Stimulated activated CD4-positive, alpha-beta T cell treated with anti-CD3 and anti-CD28 coated beads, TNF-alpha, amount 100 ng/mL, for 1 hour (primary cell): ENCODE measurements around the gene MAMDC4.
"Not testable (repeated sequence)": the region's sequence is repeated elsewhere in the genome, so short reads cannot be mapped to it uniquely, and the experiment has no call there.

Source experiments
- DNase-seq, 3 donors: peaks; one replicate each; pipeline ENCODE4 v3.0.0-alpha.2; 2020; ENCODE audit warnings: low read depth in 3 of 3, low spot score in 1 of 3

Gene MAMDC4

GRCh38 chr9:136860933-136861873, 9.1 kb downstream of the MAMDC4 start:
- no peak for DNase-seq

- DNase-seq: no peak
Observed at GRCh38 chr9:136861874-136862457, 9.8 kb downstream of the MAMDC4 start.

GRCh38 chr9:136862849-136863622, 10.9 kb downstream of the MAMDC4 start:
- no peak for DNase-seq

- no peak for DNase-seq
Observed at GRCh38 chr9:136863623-136864273, 11.6 kb downstream of the MAMDC4 start.

GRCh38 chr9:136865041-136865767, 13.1 kb downstream of the MAMDC4 start:
- no peak for DNase-seq

- DNase-seq: no peak
Observed at GRCh38 chr9:136865768-136866103, 13.6 kb downstream of the MAMDC4 start.

GRCh38 chr9:136866898-136867421, 14.8 kb downstream of the MAMDC4 start:
- DNase-seq: not testable (repeated sequence)

GRCh38 chr9:136867480-136867879, 15.3 kb downstream of the MAMDC4 start:
- no peak for DNase-seq

- DNase-seq: no peak
Observed at GRCh38 chr9:136867917-136868316, 15.8 kb downstream of the MAMDC4 start.

GRCh38 chr9:136868644-136869043, 16.5 kb downstream of the MAMDC4 start:
- DNase-seq: no peak

GRCh38 chr9:136869611-136870010, 17.5 kb downstream of the MAMDC4 start:
- not testable (repeated sequence) for DNase-seq

- no peak for DNase-seq
Observed at GRCh38 chr9:136875155-136875554, 23.0 kb downstream of the MAMDC4 start.

- DNase-seq: no peak
Observed at GRCh38 chr9:136876476-136876875, 24.3 kb downstream of the MAMDC4 start.

GRCh38 chr9:136880651-136881050, 28.5 kb downstream of the MAMDC4 start:
- no peak for DNase-seq

GRCh38 chr9:136881691-136882108, 29.6 kb downstream of the MAMDC4 start:
- DNase-seq: peak in 1 of 3 donors; percentile 41

- peak; percentile 80 to 88 (median 86) for DNase-seq
Observed at GRCh38 chr9:136882109-136882946, 30.2 kb downstream of the MAMDC4 start.

- not testable (repeated sequence) for DNase-seq
Observed at GRCh38 chr9:136882947-136883283, 30.8 kb downstream of the MAMDC4 start.

GRCh38 chr9:136883670-136884069, 31.5 kb downstream of the MAMDC4 start:
- not testable (repeated sequence) for DNase-seq

- peak; percentile 94 to 97 (median 95) for DNase-seq
Observed at GRCh38 chr9:136885950-136886578, 33.9 kb downstream of the MAMDC4 start, which contains the start of gene TRAF2. TRAF2 (plus strand) TSS chr9:136886516; CDS start chr9:136898741, 12,225 bp downstream.
